ENCODE data around the gene IFITM5. TPM values are rescaled to one million over a fixed set of nuclear protein-coding genes. Genes with fewer than 3 reads are reported as not detected.
"Not testable (repeated sequence)": the region's sequence is repeated elsewhere in the genome, so short reads cannot be mapped to it uniquely, and the experiment has no call there.

Gene IFITM5
- total and polyA plus RNA-seq, 8 donors = 0.73 TPM; not detected in 7

DNA sequence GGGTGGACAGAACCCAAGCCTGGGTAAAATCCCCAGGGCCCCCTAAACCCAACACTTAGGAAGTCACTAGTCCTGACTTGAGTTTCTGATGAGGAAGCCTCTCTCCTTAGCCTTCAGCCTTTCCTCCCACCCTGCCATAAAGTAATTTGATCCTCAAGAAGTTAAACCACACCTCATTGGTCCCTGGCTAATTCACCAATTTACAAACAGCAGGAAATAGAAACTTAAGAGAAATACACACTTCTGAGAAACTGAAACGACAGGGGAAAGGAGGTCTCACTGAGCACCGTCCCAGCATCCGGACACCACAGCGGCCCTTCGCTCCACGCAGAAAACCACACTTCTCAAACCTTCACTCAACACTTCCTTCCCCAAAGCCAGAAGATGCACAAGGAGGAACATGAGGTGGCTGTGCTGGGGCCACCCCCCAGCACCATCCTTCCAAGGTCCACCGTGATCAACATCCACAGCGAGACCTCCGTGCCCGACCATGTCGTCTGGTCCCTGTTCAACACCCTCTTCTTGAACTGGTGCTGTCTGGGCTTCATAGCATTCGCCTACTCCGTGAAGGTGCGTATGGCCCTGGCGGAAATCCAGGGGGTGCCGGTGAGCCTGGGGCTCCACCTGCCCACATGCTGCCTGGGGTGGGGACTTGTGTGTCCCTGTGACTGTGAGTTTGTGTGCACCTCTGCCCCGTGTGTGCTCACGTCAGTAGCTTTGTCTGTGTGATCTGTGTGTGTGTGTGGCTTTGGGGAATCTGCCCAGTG is 14.6 kb upstream of the IFITM5 start, which contains the start of gene IFITM1:
Gene IFITM1 (plus strand): TSS at position 254 of the 767 bp plus-strand sequence. CDS start 131 bp downstream, at position 385.
- Histone ChIP-seq H3K27ac (peak within 1 kb of the TSS; percentile 79 to 95 (median 86)), H3K36me3 (no peaks in the 10 kb centered on the region), H3K27me3 (peaks cover 0 to 25% (median 15%) of the 10 kb centered on the region in 3 donors), H3K4me1 (peaks cover 14 to 69% (median 45%) of the 10 kb centered on the region in 4 donors), H3K9me3 (no peaks in the 10 kb centered on the region), H3K4me3 (peak within 1 kb of the TSS; percentile 43 to 67 (median 48))
- DNase-seq = peak in 1 of 2 donors; percentile 81
- WGBS, 5 donors = 0 to 18% (median 11%) methylated on average over 17 to 18 of the region's 18 CpGs
- intact Hi-C loops (cut with DNase I; ENCODE audit: low total_unique reads) = no loop called here
- TF ChIP-seq EP300 (IDR thresholded peaks at IDR 0.05) (no peak), POLR2A (IDR thresholded peaks at IDR 0.05) (peak in 2 of 4 donors; percentile 11 to 23), POLR2AphosphoS5 (IDR thresholded peaks at IDR 0.05) (peak in 2 of 3 donors; percentile 87)
- TF ChIP-seq, protein P1, sequence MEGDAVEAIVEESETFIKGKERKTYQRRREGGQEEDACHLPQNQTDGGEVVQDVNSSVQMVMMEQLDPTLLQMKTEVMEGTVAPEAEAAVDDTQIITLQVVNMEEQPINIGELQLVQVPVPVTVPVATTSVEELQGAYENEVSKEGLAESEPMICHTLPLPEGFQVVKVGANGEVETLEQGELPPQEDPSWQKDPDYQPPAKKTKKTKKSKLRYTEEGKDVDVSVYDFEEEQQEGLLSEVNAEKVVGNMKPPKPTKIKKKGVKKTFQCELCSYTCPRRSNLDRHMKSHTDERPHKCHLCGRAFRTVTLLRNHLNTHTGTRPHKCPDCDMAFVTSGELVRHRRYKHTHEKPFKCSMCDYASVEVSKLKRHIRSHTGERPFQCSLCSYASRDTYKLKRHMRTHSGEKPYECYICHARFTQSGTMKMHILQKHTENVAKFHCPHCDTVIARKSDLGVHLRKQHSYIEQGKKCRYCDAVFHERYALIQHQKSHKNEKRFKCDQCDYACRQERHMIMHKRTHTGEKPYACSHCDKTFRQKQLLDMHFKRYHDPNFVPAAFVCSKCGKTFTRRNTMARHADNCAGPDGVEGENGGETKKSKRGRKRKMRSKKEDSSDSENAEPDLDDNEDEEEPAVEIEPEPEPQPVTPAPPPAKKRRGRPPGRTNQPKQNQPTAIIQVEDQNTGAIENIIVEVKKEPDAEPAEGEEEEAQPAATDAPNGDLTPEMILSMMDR (IDR thresholded peaks at IDR 0.05) = no peak

DNA sequence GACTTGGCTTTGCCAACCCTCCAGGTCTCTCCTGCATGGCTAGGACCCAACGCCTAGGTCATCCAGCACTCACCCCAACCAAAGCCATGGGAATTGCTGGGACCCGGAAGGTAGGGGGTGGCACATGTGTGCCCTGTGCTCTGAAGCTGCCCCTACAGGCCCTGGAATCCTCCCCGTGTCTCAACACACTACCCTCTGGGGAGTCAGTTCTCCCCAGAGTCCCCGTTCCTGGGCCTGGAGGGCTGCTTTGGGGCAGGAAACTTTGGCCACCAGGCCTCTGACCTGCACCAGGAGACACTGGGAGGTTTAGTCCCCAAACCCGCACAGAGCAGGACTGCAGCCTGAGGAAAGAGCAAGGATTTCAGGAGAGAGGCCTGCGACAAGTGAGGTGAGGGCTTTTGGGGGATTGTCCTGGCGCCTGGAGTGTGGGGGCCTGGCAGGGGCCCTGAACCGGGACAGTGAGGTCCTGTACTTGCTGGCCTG is 14.0 kb upstream of the IFITM5 start:
- Histone ChIP-seq H3K4me1 (peaks cover 14 to 74% (median 45%) of the 10 kb centered on the region in 4 donors), H3K27me3 (peaks cover 0 to 25% (median 15%) of the 10 kb centered on the region in 3 donors), H3K9me3 (no peaks in the 10 kb centered on the region), H3K27ac (peak overlapping the region; percentile 79 to 95 (median 86)), H3K36me3 (no peaks in the 10 kb centered on the region), H3K4me3 (peak overlapping the region; percentile 43 to 67 (median 48))
- WGBS, 5 donors = 48 to 72% (median 68%) methylated on average over 5 to 8 of the region's 8 CpGs
- no peak for DNase-seq
- TF ChIP-seq, protein P1 (IDR thresholded peaks at IDR 0.05) = no peak
- TF ChIP-seq POLR2AphosphoS5 (IDR thresholded peaks at IDR 0.05) (no peak), EP300 (IDR thresholded peaks at IDR 0.05) (no peak), POLR2A (IDR thresholded peaks at IDR 0.05) (no peak)
- intact Hi-C loops (cut with DNase I; ENCODE audit: low total_unique reads) = no loop called here

- intact Hi-C loops (cut with DNase I; ENCODE audit: low total_unique reads) = no loop called here
- DNase-seq = no peak
- TF ChIP-seq POLR2A (IDR thresholded peaks at IDR 0.05) (no peak), POLR2AphosphoS5 (IDR thresholded peaks at IDR 0.05) (peak in 1 of 3 donors; percentile 13)
- Histone ChIP-seq H3K9me3 (no peaks in the 10 kb centered on the region), H3K27me3 (peaks cover 0 to 22% (median 15%) of the 10 kb centered on the region in 3 donors), H3K27ac (peak overlapping the region; percentile 72 to 95 (median 86)), H3K36me3 (no peaks in the 10 kb centered on the region), H3K4me3 (peak overlapping the region; percentile 30 to 67 (median 34)), H3K4me1 (peaks cover 15 to 74% (median 45%) of the 10 kb centered on the region in 4 donors)
- 49 to 63% (median 56%) methylated on average over 14 of the region's 14 CpGs for WGBS, 5 donors
These were observed 12.9 kb upstream of the IFITM5 start for GRCh38 chr11:312092-312816.

- Histone ChIP-seq H3K4me1 (peaks cover 20 to 73% (median 45%) of the 10 kb centered on the region in 4 donors), H3K27ac (peak overlapping the region; percentile 23 to 95 (median 86)), H3K27me3 (peaks cover 0 to 12% (median 10%) of the 10 kb centered on the region in 3 donors), H3K4me3 (peak overlapping the region; percentile 30 to 67 (median 34))
- 0 to 11% (median 7%) methylated on average over 6 to 9 of the region's 71 CpGs; no CpG with 5 or more reads in 1 of the 5 donors for WGBS, 5 donors
- H3K9me3 ChIP-seq; intact Hi-C loops (cut with DNase I; ENCODE audit: low total_unique reads); H3K36me3 ChIP-seq; DNase-seq: not testable (repeated sequence)
These were observed 11.9 kb upstream of the IFITM5 start for GRCh38 chr11:311013-311748.
